Renal pelvis (tissue), 4 donors: ENCODE results near the gene NBR1. TPM values are rescaled to one million over a fixed set of nuclear protein-coding genes. Genes with fewer than 3 reads are reported as not detected.
"Not testable (repeated sequence)": the region's sequence is repeated elsewhere in the genome, so short reads cannot be mapped to it uniquely, and the experiment has no call there.

ENCODE experiments used
- DNase-seq: peaks from one replicate; pipeline ENCODE4 v3.0.0-alpha.2; 2013
- polyA plus RNA-seq, 3 donors: library from polyadenylated mRNA; unstranded; fragments of 120-200 nt; gene quantifications; one replicate each; pipeline ENCODE4 v1.2.1, GENCODE V29; 2013; ENCODE audit not compliant: insufficient read length in 3 of 3

NBR1 gene
- polyA plus RNA-seq, 3 donors: 109 to 118 (median 110) TPM

GRCh38 chr17:43212641-43213490 is 41.9 kb downstream of the NBR1 start:
- no peak for DNase-seq

- DNase-seq: no peak
These were observed 42.5 kb downstream of the NBR1 start for GRCh38 chr17:43213545-43213944.

GRCh38 chr17:43215341-43215740 is 44.3 kb downstream of the NBR1 start:
- no peak for DNase-seq

GRCh38 chr17:43216369-43216761 is 45.4 kb downstream of the NBR1 start:
- DNase-seq: no peak

- no peak for DNase-seq
These were observed 46.0 kb downstream of the NBR1 start for GRCh38 chr17:43216762-43217613.

GRCh38 chr17:43217614-43218087 is 46.6 kb downstream of the NBR1 start:
- DNase-seq: no peak

- no peak for DNase-seq
These were observed 48.0 kb downstream of the NBR1 start for GRCh38 chr17:43219001-43219400.

GRCh38 chr17:43219746-43220380 is 48.8 kb downstream of the NBR1 start:
- DNase-seq: no peak

- no peak for DNase-seq
These were observed 49.6 kb downstream of the NBR1 start for GRCh38 chr17:43220511-43221125.

- DNase-seq: no peak
These were observed 53.2 kb downstream of the NBR1 start for GRCh38 chr17:43224146-43224705.

- DNase-seq: no peak
These were observed 55.4 kb downstream of the NBR1 start for GRCh38 chr17:43226393-43226792.

GRCh38 chr17:43228020-43228782 is 57.2 kb downstream of the NBR1 start, which contains the start of gene CCDC200:
TSS of gene CCDC200 (minus strand) at chr17:43228623. CDS start at chr17:43228554, 69 bp downstream.
- DNase-seq: not testable (repeated sequence)

- not testable (repeated sequence) for DNase-seq
These were observed 60.4 kb downstream of the NBR1 start for GRCh38 chr17:43231205-43232020.

GRCh38 chr17:43232021-43232699 is 61.1 kb downstream of the NBR1 start:
- not testable (repeated sequence) for DNase-seq

GRCh38 chr17:43233263-43233662 is 62.2 kb downstream of the NBR1 start:
- DNase-seq: not testable (repeated sequence)

- DNase-seq: not testable (repeated sequence)
These were observed 62.9 kb downstream of the NBR1 start, which contains the start of gene RNU2-1 for GRCh38 chr17:43233877-43234276. TSS of gene RNU2-1 (minus strand) at chr17:43233977.

- not testable (repeated sequence) for DNase-seq
These were observed 68.6 kb downstream of the NBR1 start for GRCh38 chr17:43239597-43239996.

- DNase-seq: not testable (repeated sequence)
These were observed 69.8 kb downstream of the NBR1 start for GRCh38 chr17:43240596-43241352.
